OCI-LY7 (cell line): ENCODE data around the gene HPCAL4.

Experiments
- CTCF ChIP-seq: fragments of 200-600 bp; sonication (generic); conservative IDR thresholded peaks from 2 replicates; pipeline ENCODE4 v1.5.1; 2014; ENCODE audit warnings: mild to moderate bottlenecking, antibody characterized with exemption, low read length, moderate library complexity, mixed read lengths
- EZH2phosphoT487 ChIP-seq: fragments of 200-600 bp; sonication (generic); IDR thresholded peaks from 2 replicates; pipeline ENCODE4 v1.6.1; 2018; ENCODE audit warnings: low read depth, borderline replicate concordance, mild to moderate bottlenecking, mixed run types, antibody characterized with exemption, low read length, moderate library complexity, mixed read lengths

DNA sequence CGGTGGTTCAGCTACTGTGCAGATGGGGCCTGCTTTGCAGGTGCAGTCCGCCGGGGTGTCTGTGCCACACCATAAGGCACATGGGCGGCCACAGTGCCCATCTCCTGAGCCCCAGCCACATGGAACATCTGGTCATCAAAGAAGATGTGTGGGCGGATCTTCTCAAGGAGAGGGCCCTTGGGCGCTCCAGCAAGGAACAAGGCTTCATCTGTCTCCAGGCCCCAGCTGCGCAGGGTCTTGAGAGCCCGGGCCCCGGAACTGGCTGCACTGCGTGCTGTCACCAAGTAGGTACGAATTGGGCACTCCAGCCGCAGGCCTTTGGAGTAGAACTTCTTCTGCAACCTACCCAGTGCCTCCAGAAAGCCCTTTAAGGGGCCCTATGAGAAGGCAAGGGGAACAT, 32.1 kb downstream of the HPCAL4 start:
- no peak for TF ChIP-seq CTCF
- TF ChIP-seq EZH2phosphoT487: no peak
